C1 segment of cervical spinal cord (tissue), 14 donors: ENCODE results near the gene ZDHHC7.
"Not testable (repeated sequence)": the region's sequence is repeated elsewhere in the genome, so short reads cannot be mapped to it uniquely, and the experiment has no call there.

Source experiments
- DNase-seq, 14 donors: peaks; one replicate each; lab custom pipeline; 2025; lab: John Stamatoyannopoulos, UW

The ZDHHC7 gene

DNA sequence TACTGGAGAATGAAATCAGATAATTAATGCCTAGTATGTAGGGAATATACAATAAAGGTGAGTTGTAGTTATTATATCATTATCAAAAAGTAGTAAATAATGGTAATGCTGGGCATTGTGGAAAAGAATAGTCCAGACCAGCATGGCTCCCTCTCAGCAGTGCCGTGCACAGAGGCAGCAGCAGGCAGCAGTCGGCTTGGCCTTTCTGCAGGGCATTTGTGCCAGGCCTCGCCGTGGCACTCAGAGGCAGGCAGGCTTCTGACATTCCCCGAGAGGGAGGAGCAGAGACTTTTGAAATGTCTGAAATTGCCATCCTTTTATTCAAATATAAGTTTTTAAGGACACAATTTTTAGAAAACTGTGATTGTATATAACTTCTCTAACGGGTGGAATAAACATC is 31.3 kb upstream of the ZDHHC7 start:
- DNase-seq, result peak in 1 of 14 donors; percentile 78

DNA sequence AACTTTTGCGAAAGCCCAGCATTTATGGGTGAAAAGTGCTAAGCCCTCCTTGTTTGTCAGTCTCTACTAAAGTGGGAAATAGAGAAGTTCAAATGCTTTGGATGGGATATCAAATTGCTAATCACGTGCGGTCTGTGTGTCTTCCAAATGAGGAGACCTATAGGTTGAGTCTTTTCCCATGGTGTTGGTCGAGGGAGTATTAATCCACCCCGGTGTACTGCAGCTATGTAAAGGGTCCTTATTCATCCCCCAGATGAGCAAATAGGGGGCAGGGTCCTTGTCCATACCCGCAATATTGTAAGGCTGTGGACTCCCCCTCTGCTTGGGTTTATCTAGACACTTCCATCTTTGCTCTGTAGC is 30.8 kb upstream of the ZDHHC7 start:
- DNase-seq, result no peak

DNA sequence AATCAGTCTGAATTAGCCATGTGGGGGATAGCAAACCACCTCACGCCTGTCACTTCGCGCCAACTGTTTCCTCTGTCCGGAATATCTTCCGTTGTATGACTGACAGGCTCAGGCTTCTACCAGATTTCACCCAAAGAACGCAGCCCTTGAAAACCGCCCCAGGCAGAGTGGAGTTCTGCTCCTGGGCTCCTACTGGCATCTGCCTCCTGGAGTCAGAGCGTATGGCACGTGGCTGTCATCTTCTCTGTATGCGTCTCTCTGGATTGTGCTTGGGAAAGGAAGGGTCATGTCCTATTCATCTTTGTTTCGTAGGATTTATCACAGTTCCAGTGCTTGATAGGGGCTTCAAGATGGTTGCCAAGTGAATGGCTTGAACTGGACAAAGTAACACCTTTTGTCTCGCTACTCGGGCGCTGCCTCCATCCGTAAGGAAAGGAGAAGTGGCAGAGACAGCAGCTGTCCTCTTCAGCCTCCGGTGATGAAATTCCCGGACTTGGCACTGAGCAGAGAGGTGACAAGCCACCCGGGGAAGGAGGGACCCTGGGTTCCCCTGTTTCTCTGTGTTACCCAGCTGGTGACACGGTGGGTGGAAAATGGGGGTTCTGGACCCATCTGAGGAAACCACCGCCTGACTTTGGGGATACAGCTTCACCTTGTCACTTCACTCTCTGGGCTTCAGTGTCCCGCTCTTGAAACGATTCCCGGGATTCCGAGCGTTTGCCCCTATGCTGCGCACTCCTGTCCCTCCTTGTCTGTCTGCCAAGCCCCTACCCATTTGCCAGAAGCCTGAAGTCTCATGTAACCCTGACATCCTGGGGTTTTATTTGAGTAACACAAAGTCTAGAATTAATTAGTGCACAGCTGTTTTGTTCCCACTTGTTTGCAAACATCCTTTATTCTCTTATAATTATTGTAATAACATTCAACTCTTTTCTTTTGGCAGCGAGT is 30.2 kb upstream of the ZDHHC7 start:
- peak in 1 of 14 donors; percentile 74 for DNase-seq

DNA sequence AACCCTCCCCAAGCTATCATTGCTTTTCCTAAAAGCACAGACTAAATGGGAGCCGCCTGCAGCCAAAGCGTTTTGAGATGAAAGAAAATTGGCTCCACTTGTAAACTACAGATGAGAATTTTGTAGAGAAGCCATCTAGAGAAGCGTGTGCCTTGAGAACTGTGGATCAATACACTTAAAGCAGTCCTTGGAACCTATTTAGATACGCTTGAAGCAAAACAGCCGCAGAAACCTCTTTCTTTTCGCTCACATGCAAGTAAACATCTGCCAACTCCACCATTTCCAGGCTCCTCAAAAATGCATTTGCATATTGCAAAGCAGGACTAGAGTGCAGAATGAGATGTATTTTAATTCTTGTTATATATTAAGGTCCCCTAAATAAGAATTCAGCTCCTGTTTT is 29.4 kb upstream of the ZDHHC7 start:
- DNase-seq, result no peak

DNA sequence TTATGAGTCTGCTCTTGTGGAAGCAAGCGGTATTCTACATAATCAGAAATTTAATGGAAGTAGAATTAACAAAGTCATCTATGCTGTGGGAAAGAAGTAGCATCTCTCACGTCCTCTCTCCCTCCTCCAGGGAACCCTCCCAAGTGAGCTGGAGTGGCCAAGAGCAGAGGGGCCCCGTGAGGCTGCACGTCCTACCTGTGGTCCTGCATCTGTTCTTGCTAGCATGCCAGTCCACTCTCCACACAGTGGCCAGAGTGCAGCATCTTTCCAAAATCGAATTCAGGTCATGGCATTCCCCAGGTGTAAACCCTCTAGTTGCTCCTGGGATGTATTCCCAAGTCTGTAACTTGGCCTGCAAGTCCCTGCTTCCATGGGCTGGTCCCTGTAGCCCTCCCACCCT is 26.4 kb upstream of the ZDHHC7 start:
- no peak for DNase-seq

DNA sequence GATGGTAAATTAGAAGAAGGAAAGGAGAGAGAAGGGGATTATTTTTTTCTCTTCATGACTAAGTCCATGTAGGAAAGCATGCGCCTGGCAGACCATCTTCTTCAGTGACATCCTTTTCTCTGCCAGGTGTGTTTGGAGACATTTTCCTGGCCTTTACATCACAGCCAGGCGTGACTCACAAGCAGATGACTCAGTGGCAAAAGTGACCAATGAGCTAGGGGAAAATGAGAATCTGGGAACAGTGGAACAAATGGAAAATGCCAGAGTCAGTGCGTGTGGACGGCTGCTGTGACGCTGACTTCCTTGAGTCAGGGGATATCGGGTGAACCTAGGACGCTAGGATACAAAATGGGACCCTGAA is 25.7 kb upstream of the ZDHHC7 start:
- DNase-seq, result peak in 1 of 14 donors; percentile 67

DNA sequence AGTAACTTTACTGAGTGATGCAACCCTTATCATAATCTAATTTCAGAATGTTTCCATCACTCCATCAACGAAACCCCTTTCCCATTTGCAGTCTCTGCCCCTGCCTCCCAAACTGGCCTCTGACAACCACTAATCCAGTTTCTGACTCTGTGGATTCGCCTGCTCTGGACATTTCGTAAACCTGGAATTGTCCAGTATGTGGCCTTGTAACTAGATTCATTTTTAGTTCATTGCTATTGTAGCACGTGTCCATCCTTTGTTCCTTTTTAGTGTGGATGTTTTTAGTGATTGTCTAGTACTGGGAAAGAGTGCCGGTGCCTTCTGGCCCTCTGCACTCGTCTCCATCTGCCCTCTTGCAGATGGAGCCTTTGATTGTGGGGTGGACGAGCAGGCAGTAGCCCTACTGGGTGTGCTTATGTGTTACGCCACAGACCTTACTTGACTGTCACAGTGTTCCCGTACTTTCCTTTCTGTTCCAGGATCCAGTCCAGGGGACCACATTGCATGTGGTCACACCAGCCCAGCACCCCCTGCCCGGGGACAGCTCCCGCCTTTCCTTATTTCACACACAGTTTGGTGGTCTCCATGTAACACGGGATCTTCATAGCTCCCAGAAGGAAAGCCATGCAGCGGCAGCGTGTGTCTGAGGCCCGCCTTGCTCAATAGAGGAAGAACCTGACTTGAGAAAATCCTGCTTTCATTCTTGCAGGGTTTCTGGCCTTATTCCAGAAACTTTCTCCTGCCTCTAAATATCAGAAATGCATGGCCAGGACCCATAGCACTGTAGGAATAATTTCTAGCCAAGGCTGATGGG is 25.1 kb upstream of the ZDHHC7 start:
- DNase-seq, result peak in 2 of 14 donors; percentile 22 to 68

DNA sequence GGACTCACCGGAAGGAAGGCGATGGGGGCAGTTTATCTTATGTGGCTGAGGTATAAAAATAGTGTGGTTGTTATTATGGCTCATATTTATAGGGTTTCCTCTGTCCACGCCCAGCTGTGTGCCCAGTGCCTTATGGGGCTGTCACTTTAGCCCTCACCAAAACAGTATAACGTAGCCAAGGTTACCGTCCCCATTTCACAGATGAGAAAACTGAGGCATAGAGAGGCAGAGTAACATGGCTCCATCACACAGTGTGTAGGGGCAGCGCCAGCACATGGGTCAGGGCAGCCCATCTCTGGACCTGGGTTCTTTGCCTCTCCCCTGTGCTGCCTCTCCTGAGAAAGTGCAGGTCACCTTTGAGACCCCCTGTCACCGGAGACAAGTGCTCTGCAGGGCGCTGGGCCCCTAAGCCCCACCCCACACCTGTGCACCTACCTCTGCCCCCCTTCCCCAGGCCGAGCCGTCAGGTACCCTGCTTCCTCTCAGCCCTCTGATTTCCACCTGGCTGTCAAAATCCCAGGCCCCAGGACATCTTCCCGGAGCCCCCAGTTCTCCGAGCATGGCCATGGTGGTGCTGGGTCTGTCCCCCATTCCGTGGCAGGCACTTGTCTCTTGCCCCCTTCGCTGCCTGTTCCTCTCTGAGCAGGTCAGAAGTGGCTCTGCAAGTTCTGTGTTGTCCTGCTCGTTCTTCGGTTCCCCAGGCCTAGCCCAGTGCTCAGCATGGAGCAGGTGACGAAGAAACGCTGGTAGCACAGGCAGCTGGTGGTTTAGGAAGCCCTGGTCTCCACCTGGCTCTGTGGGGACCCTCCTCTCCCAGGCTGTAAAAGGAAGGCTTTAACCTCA is 23.5 kb upstream of the ZDHHC7 start:
- DNase-seq, result no peak

DNA sequence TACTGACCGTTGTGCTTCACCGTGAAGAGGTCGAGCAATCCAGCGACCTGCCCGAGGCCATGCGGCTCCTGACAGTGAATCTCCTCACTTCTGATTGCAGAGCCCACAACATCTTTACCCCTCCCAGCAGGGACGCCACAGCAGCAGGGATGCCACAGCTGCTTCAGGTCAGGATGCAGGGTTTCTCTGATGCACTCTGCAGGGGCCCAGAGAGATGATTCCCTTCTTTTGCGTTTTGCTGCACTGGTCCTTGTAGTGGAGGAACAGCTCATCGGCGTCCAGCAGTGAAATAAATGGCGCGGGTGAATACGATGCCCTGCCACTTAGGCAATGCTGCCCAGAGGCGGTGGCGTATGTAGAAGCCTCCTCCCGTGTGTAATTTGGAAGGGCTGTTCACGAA is 21.8 kb upstream of the ZDHHC7 start:
- no peak for DNase-seq

DNA sequence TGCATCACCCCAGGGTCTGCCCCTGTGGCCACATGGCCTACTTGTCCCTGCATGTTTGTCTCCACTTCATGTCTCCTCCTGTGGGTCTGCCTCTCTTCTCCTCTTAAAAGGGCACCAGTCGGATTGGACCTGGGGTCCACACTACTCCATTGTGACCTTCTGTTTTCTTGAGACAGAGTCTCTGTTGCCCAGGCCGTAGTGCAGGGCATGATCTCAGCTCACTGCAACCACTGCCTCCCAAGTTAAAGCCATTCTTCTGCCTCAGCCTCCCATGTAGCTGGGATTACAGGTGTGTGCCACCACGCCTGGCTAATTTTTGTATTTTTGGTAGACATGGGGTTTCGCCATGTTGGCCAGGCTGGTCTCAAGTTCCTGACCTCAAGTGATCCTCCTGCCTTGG is 20.9 kb upstream of the ZDHHC7 start:
- not testable (repeated sequence) for DNase-seq

DNA sequence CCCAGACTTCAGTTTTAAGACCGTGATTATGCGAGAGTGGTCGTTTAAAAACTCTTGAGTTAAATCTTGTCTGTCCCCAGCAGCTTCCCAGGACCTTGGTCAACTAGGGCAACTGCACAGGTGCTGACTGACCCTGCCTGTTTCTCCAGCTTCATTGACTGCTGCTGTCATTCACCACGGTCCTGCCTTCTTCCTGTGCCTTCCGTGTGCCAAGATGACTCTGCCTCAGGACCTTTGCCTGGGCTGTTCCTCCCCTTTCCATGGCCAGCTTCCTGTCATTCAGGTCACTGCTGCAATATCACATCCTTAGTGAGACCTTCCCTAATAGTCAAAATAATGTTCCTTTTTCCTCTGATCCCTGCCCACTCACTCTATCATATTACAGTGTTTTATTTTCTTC is 20.1 kb upstream of the ZDHHC7 start:
- no peak for DNase-seq

DNA sequence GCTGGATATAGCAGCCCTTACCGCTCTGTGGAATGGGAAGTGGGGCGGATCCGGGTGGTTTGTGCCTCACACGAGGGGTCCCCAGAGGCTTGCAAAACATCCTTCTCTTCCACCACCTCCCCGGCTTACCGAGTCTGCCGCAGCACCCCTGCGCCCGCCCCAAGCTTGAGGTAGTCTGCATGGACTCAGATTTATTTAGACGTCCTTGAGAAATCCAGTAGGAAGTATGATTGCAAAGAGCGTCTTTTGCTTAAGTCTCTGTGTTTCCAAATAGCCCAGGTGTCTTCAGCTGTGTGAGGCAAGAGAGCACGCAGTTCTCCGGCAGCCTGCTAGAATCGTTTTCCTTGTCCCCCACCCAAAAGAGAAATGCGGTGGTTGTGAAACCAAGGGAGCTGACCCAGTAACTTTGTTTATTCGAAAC is 18.7 kb upstream of the ZDHHC7 start:
- DNase-seq, result no peak

DNA sequence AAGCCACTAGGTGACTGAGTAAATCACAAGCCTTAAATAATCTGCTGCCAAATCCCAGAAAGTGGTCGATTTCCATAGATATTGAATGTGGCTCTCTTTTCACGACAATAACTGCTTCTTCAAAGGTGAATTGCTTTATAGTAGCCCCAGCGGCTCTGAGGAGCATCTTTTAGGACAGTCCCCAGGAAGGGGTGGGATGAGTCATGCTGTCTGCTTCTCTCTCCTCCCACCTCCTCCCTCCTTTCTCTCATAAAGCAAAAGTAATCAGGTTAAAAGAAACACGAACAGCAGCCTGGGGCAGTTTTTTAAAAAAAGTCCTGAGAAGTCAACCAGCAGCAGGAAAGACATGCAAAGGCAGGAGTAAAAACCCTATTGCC is 18.1 kb upstream of the ZDHHC7 start:
- peak in 1 of 14 donors; percentile 62 for DNase-seq

DNA sequence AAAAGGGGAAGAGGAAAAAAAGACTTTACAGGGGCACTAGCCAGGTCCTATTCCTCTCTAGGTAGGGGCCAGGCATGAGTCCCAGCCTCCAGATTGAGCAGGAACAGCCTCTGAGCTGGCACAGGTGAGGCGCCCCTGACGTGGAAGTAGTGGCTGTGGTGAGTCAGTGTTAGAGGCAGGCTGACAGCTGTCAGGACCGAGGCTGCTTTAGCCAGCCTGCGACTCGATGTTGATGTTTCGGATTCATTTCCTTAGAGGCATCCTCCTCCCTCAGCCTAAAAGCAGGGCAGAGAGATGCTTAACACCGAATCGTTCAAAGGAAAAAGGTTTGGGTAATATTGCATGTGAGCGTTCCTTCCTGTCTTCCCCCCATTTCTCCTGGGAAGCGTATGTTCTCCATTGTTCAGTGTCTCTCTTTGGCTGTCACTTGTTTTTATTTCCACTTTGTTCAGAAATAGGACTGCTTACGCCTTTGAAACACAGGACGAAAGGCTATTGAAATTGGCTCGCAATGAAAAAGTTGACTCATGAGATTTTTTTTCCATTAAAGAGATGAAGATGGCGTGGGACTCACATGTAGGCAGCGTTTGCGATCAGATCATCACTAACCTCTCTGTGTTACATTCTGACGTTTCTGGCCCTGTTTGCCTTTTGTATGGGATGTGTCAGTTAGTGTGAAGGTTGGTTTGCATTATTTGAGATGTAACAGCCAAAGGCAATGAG is 17.5 kb upstream of the ZDHHC7 start:
- peak in 5 of 14 donors; percentile 14 to 82 (median 28) for DNase-seq

DNA sequence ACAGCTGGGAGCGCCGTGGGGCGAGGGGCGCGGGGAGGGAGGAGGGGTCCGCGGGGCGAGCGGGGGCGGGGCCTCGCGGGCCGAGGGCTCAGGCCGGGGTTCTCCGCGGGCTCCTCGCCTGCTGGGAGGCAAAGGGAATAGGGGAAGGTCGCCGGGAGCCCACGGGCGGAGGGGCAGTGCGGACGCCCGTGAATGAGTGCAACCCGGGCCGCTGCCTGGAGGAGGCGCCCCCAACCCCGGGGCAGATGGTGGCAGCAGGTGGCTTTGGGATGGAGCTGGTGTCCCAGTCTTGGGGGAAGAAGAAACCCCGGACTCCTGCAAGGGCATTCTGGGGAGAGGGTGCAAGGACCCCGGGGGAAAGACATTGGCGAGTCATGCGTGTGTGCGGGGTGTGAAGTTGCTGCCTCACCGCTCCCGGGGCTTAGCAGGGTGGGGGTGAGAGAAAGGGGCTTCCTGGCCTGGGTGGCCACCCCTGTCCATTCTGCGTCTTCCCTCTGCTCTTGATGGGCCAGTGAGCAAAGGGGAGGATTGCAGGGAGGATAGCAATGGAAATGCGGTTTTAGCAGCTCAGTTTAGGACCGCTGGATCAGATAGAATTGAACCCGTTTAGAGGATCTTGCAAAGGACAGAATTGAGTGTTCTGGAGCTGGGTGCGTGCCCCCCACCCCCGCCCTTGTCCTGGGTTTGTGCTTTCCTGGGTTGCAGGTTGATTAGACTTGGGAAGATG is 16.8 kb upstream of the ZDHHC7 start:
- DNase-seq, result peak in 2 of 14 donors; percentile 31 to 40

DNA sequence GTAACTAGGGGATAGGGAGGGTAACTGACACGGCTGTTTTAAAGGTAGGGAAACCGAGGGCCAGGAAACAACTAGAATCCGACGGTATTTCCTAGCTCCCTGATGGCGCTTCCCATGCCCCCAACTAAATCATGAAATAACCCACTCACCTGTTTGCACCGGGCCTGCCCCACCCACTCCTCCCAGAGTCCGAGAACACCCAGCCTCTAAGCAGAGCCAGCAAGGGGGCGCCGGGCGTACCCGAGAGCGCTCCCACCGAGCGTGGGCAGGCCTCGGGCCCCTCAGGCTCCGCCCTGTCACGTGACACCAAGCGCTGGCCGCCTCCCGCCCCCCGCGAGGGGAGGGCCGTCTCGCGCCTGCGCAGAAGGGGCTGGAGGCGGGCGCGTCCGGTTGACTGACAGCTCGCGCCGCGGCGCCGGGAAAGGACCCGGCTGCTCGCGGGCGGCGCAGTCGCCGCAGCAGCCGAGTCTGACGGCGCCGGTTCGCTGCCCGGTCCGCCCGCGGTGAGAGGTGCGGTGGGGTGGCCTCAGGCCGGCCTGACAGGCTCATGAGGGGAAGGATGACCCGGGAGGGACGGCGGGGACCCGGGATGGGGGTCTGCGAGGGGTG is 16.1 kb upstream of the ZDHHC7 start, which contains the start of gene KIAA0513:
Gene KIAA0513 (plus strand): TSS at position 447 of the 609 bp plus-strand sequence. CDS start 39,277 bp downstream, outside the sequence.
- DNase-seq, result peak; percentile 23 to 97 (median 90)

DNA sequence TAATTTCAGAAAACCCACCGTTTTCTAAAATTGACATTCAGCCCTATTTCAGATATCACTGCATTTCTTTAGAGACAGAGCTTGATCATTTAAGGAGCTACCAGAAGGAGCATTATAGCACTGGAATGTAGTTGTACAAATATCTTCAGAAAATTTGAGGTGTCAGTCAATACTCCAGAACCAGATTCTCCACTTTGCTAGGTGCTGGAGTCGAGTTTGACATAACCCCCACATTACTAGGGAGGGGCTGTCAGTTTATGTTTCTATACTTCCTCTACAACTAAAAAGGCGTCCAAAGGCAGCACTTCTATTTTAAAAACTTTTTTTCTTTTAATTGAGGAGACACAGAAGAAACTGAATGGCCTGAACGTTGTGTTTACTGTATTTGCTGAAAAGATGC is 15.4 kb upstream of the ZDHHC7 start:
- DNase-seq, result no peak

DNA sequence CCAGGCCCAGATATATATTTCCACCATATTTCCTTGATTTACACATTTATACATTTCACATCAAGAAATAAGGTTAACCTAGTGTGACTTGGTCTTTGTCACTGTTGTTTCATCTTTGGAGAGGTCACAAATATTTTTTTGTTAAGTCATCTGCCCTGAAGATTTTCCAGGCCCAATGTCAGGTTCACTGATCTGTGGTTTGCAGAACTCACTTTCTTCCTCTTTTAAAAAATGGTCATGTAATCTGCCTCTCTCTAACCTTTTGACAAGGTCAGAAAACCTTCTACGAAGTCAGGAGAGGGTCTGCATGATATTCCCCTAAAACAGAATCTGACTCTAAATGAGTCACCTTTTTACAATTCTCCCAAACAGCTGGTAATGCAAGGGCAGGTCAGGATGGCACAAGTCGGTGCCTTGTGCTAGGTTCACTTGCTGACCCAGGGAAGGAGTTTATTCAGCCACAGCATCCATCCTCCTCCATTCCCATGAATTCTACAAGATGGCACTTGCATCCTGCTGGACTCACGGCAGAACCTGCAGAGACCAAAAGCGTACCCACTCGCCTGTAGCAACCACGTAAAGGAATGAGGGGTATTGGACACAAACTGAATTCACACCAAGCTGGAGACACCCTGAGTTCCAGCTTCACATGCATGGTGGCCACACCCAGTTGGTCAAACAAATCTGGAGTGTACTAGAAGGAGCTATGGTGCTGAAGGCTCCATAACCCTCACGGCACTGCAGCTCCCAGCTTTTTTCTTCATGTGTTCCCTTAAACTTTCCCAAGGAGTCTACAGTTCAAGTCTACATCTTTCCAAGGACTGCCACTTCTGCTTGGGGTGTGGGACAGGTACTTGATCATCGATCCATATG is 14.7 kb upstream of the ZDHHC7 start:
- no peak for DNase-seq
